Measurements from ENCODE around the gene BAG5.
"Not testable (repeated sequence)": the region's sequence is repeated elsewhere in the genome, so short reads cannot be mapped to it uniquely, and the experiment has no call there.

BAG5 gene

GRCh38 chr14:103562429-103563225 lies at the start of gene BAG5, which contains the start of gene COA8:
TSS of gene BAG5 (minus strand) at chr14:103562657. CDS start at chr14:103561164, 1,493 bp downstream.
TSS of gene COA8 (plus strand) at chr14:103562960. CDS start at chr14:103563002, 42 bp downstream.
- DNase-seq: peak; percentile 81

- no peak for DNase-seq
These were observed 48.8 kb upstream of the BAG5 start for GRCh38 chr14:103611215-103611614.

GRCh38 chr14:103609081-103609480 lies 46.6 kb upstream of the BAG5 start:
- DNase-seq: not testable (repeated sequence)

GRCh38 chr14:103607822-103608221 lies 45.4 kb upstream of the BAG5 start:
- no peak for DNase-seq

- DNase-seq: peak; percentile 93
These were observed 44.7 kb upstream of the BAG5 start for GRCh38 chr14:103606963-103607668.

- no peak for DNase-seq
These were observed 42.2 kb upstream of the BAG5 start for GRCh38 chr14:103604620-103605019.

- no peak for DNase-seq
These were observed 38.0 kb upstream of the BAG5 start for GRCh38 chr14:103600503-103600902.

GRCh38 chr14:103597623-103598377 lies 35.3 kb upstream of the BAG5 start:
- DNase-seq: peak; percentile 80

- peak; percentile 36 for DNase-seq
These were observed 31.8 kb upstream of the BAG5 start for GRCh38 chr14:103594265-103594664.

- DNase-seq: no peak
These were observed 31.1 kb upstream of the BAG5 start for GRCh38 chr14:103593577-103593976.

GRCh38 chr14:103584326-103584915 lies 22.0 kb upstream of the BAG5 start:
- DNase-seq: no peak

- no peak for DNase-seq
These were observed 19.7 kb upstream of the BAG5 start for GRCh38 chr14:103581954-103582703.

GRCh38 chr14:103581206-103581605 lies 18.7 kb upstream of the BAG5 start:
- DNase-seq: no peak

- no peak for DNase-seq
These were observed 16.1 kb upstream of the BAG5 start for GRCh38 chr14:103578401-103579075.

GRCh38 chr14:103576371-103577024 lies 14.0 kb upstream of the BAG5 start:
- DNase-seq: peak; percentile 73

- no peak for DNase-seq
These were observed 12.3 kb upstream of the BAG5 start for GRCh38 chr14:103574707-103575285.

- DNase-seq: no peak
These were observed 11.6 kb upstream of the BAG5 start for GRCh38 chr14:103574104-103574503.

GRCh38 chr14:103569408-103569807 lies 7.0 kb upstream of the BAG5 start:
- no peak for DNase-seq

GRCh38 chr14:103568952-103569351 lies 6.5 kb upstream of the BAG5 start:
- no peak for DNase-seq

GRCh38 chr14:103563844-103564505 lies 1.5 kb upstream of the BAG5 start:
- no peak for DNase-seq
